Measurements from ENCODE around the gene NTN4.
"Not testable (repeated sequence)": the region's sequence is repeated elsewhere in the genome, so short reads cannot be mapped to it uniquely, and the experiment has no call there.

NTN4 gene

DNA sequence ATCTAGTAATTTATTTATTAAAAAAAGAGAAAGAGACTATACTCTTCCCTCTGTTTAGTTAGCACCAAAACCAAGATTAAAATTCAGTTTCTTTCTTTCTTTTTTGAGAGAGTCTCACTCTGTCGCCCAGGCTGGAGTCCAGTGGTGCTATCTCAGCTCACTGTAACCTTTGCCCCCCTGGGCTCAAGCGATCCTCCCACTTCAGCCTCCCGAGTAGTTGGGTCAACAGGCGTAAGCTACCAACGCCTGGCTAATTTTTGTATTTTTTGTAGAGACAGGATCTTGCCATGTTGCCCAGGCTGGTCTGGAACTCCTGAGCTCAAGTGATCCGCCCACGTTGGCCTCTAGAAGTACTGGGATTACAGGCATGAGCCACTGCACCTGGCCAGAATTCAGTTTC lies 174.1 kb downstream of the NTN4 start:
- DNase-seq = not testable (repeated sequence)

DNA sequence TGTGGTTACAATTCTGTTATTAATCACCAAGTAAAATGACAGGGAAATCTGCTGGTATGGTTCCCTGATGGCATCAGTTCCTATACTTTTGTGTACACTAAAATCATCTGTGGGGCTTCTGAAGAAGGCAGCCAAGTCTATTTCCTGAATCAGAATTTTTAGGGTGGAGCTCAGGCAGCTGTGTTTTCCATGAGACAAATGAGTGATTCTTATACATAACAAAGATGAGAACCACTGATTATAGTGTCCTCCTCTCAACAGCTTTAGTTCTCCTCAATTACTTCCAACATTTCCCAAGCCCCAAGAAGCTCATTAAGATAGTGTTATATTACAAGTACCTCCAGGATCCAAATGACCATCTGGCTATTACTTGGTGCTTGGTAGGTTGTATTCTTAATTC lies 174.8 kb downstream of the NTN4 start:
- no peak for DNase-seq

DNA sequence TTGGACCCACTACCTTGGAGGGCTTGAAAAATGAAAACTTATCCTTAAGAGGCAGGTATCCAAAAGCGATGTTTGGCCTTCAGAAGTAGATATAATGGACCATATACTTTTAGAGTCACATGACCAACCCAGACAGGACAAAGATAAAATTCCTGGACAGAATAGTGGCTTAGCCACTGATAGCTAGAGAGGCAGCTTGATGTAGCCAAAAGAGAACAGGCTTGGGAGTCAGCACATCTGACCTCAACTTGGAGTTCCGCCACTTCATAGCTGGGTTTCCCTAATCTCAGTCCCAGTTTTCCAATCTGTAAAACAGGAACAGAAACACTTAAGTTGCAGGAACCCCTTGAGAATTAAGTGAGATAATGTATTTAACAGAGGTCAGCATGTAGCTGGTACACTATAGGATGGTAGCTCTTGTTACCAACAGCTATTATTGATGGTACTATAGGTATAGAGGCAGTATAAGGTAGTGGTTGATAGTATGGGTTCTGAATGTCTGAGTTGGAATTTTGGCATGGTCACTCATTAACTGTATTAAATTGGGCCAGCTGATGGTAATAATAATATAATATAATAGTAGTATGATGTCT lies 176.1 kb downstream of the NTN4 start:
- DNase-seq = no peak

DNA sequence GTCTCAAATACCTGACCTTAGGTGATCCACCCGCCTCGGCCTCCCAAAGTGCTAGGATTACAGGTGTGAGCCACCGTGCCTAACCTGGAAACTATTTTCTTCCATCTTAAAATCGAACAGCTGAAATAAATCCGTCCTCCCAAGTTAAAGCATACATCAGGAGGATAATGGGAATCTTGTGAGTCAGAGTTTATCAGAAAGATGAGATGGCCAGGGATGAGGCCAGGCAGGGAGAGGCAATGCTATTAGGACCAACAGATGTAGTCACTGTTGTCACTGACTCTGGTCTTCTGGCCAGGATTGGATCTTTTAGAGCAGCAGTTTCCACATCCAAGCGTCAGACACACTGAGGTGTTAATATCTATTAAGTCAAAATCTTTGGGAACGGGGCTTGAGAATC lies 177.5 kb downstream of the NTN4 start:
- DNase-seq = no peak

DNA sequence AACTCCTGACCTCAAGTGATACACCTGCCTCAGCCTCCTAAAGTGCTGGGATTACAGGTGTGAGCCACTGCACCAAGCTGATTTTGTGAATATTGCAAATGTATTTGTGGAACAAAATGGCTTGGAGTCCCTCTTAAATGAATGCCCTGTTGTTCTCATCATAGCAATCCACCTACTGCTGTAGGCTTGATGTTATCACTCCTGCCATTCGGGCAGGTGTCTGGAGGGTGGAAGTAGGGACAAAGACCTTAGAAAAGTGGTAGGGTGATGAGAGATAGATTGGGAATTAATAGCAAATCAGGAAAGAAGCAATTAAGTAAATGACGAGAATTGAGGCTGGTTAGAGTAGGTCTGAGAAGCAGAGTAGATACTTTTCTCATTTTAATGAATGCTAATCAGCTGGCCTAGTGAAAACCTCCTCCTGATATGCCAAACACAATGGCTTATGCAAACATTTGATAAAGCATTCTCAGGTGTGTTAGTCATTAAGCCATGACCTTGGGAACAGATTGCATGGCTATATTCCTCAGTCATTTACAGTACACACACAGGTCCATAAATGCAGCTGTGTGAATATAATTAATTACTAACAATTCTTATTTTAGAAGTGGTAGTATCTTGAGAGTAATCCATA lies 178.8 kb downstream of the NTN4 start:
- no peak for DNase-seq

DNA sequence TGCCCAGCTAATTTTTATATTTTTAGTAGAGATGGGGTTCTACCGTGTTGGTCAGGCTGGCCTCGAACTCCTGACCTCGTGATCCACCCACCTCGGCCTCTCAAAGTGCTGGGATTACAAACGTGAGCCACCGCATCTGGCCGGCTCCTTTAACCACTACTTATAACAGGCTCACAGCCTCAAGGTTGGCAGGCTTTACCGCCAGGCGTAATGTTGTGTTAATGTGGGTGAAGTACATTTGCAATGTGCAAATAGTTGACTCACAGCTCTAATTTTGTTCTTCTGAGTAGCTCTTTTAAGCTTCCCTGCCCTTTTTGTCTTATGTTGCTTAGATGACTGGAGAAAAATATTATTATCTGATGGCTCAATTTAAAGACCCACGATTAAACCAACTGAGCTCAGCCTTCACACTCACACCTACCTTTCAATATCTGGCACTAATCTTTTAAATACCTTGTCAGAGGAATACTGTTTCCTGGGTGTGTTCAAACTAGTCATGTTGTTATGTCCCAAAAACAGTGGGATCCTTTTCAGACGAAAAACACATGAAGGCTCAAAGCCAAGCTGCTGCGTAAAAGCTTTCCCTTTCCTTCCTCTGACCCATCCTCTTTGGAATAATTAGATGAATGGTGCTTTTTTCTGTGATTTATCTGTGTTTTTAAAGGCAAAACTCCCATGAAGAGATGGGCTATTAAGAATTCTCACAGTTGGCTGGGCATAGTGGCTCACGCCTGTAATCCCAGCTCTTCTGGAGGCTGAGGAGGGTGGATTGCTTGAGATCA lies 182.1 kb downstream of the NTN4 start:
- DNase-seq = no peak

Data from midbrain (tissue), 1 donor.